HG02943 (cell line): ENCODE results near the gene CD151.
A peak's percentile ranks its signal among the peaks of the same experiment; 100 is the strongest.

Experiments
- ATAC-seq: cut with Tn5 transposase; IDR thresholded peaks from one replicate; pipeline ENCODE4 v1.9.1; 2021; ENCODE audit warnings: mild to moderate bottlenecking, low read depth, moderate library complexity; ENCODE audit not compliant: unreplicated experiment

Gene CD151

DNA sequence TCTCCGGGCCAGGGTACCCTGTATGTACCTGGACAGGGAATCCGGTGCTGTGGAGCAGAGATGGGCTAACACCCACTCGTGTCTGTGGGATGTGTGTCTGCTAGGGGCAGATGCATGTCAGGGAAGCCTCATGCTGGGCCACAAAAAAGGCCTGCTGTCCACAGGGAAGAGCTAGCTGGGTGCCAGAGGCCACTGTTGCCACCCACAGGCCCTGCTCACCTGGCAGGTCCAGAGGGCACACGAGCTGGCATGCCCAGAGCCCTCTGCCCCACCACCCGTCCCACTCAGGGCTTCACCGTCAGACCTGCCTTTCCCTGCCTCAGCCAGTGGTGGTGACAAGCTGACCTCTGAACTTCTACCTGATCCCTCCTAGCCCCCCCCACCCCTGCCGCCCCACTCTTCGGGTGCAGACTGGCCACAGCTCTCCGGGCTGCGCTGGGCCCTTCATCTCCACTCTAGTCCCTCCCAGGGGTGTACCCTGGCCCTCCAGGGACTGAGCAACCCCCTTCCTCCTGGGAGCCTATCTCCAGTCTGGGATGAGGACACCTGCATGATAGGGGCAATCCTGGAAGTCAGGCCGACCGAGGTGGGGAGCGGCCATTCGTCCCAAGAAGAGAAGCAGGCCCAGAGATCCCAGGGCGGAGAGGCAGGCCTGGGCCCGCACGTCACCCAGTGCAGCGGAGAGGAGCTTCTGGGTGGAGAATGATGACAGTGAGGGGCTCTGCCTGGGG lies 36.0 kb upstream of the CD151 start:
- no peak for ATAC-seq

DNA sequence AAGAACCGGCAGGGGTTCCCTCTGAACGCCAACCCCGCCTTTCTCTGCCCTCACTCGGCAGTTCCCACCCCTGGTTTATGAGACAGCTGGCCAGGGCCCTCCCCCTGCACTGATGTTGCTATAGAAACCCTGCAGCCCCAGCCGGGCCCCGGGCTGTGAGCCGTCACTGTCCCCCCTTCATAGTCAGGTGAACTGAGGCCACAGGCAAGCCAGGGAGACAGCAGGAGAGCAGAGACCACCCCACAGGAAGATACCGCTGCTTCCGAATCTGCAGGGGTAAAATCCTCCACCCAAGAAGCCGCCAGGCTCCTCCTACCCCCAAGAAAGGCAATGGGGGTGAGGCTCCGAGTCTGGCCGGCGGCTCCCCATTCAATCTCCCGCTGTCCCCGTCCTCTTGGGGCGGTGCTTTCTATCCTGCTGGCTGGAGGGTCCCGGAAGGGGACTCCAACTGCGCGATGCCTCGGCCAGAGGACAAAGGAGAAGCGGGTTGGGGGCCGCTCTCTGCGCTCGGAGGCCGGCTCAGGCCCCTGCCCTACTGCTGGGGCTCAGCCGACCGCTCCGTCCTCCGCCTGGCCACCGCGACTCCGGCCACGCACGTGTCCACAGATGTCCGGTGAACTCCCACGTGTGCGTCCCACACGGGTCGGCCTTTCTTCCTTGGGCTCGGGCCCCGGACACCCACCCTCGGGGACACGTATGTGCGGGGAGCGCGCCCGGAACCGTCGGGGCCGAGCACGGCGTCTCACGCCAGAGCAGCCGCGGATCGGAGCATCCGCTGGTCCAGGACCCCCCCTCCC lies 35.3 kb upstream of the CD151 start:
- peak; percentile 36 for ATAC-seq

GRCh38 chr11:798093-798713 lies 34.5 kb upstream of the CD151 start, which contains the start of gene SLC25A22:
SLC25A22 (minus strand) TSS chr11:798281; CDS start chr11:795006, 3,275 bp downstream.
- peak; percentile 54 for ATAC-seq

DNA sequence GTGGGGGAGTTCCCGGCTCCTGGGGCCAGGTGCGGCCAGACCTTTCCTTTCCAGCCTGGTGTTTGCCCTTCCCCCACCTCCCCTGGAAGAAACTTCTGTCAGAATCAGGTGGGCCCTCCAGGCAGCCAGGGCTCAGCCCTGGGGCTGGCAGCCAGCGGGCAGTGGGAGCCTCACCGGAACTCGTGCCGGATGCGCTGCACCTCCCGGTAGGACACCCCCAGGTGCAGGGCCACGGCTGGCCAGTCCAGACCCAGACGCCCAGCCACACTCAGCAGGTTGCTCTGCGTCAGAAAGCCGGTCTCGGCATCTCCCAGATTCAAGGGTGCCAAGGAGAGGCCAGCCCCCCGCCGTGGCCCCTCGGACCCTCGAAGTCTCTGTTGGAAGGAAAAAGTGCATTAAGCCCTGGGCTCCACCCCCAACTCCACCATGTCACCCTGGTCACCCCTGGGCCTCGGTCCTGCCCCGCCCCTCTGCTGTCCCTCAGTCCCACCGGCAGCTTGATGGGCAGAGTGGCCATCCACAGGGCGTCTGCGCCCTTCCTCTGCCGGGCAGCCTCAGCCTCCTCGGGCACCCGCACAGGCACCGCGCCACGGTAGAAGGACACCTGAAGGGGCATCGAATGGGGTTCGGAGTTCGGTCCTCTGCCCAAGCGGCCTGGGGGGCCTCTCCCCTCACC lies 33.0 kb upstream of the CD151 start:
- no peak for ATAC-seq

DNA sequence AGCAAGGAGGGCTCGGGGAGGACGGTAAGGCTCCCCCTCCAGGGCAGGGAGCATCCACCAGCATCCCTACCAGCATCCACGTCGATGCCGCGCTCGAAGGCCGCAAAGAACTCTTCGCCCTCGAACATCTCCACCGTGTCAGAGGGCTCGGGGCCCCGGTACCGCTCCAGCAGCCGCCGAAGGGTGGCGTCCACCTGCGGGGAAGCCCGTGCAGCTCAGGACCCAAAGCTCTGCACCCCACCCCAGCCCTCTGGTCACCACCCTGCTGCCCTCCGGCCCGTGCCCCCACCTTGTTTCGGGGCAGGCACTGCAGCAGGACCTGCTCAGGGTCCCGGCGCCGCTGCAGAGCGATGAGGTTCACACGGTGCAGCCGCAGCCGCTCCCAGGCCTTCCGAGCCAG lies 32.3 kb upstream of the CD151 start:
- ATAC-seq, result no peak

DNA sequence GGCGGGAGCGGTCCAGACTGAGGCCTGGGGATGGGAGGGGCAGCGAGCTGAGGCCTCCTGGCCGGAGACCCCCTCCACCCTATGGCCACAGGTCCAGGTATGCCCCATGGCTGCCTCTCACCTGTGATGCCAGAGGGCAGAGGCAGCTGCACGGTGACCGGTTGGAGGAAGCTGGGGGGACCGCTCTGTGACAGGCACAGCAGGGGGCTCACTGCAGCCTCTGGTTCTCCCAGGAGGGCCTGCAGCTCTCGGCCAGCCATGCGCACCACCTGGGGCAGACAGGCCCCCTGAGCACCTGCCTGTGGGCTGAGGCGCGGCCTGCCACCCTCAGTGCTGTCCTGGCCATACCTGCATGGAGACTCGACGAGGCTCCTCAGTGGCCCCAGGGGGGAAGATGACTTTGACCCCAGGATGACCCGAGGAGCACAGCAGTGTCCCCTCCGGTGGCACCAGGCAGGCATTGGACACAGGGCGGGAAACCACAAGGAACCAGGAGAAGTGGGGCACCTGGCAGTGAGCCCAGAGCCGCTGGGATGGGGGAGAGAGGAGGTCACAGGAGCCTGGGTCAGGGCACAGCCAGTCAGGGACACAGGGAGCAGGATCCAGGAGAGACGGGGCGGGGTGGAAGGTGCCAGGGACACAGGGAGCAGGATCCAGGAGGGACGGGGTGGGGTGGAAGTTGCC lies 31.5 kb upstream of the CD151 start:
- no peak for ATAC-seq

DNA sequence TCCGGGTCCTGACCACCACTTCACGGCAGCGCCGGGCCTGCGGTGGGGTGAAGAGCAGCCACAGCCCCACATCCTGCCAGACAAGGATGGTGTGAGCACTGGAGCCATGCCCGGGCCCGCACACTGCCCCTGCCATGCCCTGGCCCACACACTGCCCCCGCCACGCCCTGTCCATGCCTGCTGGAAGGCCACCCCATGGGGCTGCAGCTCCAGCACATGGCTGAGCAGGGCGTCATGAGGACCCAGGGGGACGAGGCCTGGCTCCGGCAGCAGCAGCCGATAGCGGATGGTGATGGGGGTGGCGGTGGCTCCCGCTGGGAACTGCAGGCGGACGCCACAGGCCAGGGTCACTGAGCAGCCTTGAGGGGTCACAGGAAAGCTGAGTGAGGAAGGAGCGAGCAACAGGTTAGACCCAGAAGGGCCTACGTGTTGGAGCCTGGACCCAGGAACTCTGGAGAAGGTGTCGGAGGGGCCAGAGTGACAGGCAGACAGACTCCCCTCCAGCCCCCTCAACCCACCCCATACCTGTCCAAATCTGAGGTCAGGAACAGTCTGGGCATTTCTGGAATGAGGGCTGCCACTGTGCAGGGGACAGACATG lies 30.6 kb upstream of the CD151 start:
- ATAC-seq, result no peak

GRCh38 chr11:802693-803466 lies 29.9 kb upstream of the CD151 start:
- no peak for ATAC-seq

GRCh38 chr11:803467-803742 lies 29.3 kb upstream of the CD151 start:
- ATAC-seq, result no peak

DNA sequence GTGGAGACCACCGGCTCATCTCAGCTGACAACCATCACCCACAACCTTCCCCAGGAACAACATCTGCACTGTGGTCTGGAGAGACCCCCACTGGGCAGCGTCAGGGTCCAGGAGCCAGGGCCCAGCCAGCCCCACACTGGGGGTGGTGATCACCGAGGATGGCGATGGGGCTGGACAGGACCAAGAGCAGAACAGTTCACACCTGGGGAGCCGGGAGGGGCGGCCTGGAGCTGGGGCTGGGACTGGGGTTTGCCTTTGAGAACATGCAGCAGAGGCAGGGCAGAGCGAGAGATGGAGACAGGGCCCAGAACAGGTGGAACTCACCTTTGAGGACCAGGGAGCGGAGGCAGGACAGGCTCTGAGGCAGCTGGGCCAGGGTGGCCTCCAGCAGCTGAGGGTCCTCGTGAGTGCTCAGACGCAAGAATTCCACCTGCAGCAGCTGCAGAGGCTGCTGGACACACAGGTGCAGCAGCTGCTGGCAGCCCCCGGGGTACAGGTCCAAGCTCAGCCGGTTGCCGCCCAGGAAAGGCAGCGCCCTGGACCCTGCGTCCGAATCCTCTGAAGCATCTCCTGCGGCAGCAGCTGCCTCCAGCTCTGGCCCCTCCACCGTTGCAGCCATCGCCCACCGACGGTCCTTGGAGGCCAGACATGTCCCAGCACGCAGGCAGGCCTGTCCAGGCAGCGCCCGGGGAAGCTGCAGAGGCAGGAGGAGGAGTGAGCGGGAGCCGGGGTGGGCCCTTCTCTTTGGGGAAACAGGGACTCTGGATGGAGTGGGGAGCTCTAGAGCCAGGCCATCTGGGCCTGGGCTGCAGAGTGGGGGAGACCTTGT lies 28.8 kb upstream of the CD151 start:
- no peak for ATAC-seq

- ATAC-seq, result no peak
Observed at GRCh38 chr11:804599-804964, 28.2 kb upstream of the CD151 start.

DNA sequence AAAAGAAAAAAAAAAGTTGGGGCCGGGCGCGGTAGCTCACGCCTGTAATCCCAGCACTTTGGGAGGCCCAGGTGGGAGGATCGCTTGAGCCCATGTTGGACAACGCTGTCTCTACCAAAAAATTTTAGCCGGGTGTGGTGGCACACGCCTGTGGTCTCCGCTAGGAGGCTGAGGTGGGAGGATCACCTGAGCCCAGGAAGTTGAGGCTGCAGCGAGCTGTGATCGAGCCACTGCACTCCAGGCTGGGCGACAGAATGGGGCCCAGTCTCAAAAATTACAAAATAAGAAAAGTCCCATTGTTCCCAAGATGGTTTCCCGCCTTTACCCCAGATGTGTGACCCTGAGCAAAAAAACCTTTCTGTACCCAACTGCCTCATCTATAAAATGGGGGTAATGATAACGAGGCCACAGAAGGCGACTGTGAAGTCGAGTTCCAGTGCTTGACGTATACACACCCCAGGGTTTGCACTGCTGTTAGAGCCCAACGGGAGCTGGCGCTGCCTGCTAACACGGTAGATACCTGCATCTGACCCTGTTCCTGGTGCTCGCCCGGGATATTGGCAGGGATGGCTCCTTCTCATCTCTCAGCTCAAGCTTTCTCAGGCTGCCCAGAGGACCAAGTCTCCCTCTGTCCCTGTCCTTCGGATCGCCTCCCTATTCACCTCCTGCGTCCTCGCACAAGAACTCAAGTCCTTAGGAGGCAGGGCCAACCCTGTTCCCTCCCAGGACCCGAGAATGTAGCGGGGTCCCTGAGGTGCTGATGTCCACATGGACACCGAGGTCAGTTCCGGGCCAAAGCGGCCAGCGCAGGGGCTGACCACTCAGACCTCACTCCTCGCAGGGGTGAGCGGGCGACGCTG lies 24.1 kb upstream of the CD151 start:
- ATAC-seq, result no peak

- peak; percentile 71 for ATAC-seq
Observed at GRCh38 chr11:809287-810039, 23.3 kb upstream of the CD151 start, which contains the start of gene RPLP2. RPLP2 (plus strand) TSS chr11:809967; CDS start chr11:810235, 268 bp downstream.

DNA sequence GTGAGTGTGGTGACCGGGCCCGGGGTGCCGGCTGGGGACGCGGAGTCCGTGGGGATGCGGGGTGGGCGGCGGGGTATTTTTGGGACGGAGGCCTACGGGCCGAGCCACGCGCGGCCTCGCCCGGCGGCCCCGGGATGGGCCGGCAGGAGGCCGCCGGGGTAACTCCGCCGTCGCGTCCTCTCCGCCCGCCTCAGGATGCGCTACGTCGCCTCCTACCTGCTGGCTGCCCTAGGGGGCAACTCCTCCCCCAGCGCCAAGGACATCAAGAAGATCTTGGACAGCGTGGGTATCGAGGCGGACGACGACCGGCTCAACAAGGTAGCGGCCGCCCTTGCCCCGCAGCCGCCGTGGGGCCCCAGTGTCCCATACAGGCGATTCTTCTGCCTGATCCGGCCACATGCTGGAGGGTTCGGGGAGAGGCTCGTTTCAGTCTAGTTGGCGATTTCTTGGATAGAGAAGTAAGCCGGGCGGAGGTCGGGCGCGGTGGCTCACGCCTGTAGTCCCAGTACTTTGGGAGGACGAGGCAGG lies 22.6 kb upstream of the CD151 start:
- ATAC-seq, result no peak

GRCh38 chr11:811446-812245 lies 21.1 kb upstream of the CD151 start:
- no peak for ATAC-seq

DNA sequence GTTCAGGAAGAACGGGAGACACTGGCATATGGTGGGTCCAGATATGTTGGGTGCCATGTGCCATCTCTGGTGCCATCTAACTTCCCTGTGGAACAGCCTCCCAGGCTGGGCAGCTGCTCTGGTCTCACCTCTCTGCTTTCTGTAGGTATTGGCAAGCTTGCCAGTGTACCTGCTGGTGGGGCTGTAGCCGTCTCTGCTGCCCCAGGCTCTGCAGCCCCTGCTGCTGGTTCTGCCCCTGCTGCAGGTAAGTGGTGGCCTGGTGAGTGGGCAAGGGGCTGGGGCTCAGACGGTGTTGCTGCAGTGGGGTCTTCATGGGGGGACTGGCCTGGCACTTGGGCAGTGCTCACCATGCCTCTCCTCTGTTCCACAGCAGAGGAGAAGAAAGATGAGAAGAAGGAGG lies 20.4 kb upstream of the CD151 start:
- ATAC-seq, result no peak
